ENCODE results near the gene METTL2A. TPM values are rescaled to one million over a fixed set of nuclear protein-coding genes. Genes with fewer than 3 reads are reported as not detected.

The METTL2A gene
- total and polyA plus RNA-seq, 2 experiments from 2014 or later: 22.9 to 42.3 TPM

- TF ChIP-seq ETS1 (IDR thresholded peaks at IDR 0.05) (no peak), ZNF114 (CRISPR knock-in tag; IDR thresholded peaks at IDR 0.05) (no peak), POLR2AphosphoS5 (IDR thresholded peaks at IDR 0.05; ENCODE audit: low read depth) (no peak), CREB1 (CRISPR knock-in tag; IDR thresholded peaks at IDR 0.05; ENCODE audit: low read depth) (no peak), EZH2 (IDR thresholded peaks at IDR 0.05; ENCODE audit: low read depth, unreplicated experiment) (no peak), EZH2phosphoT487 (IDR thresholded peaks at IDR 0.05; ENCODE audit: unreplicated experiment) (no peak), JUNB (IDR thresholded peaks at IDR 0.05; ENCODE audit: unreplicated experiment) (no peak)
- TF ChIP-seq, protein P1, sequence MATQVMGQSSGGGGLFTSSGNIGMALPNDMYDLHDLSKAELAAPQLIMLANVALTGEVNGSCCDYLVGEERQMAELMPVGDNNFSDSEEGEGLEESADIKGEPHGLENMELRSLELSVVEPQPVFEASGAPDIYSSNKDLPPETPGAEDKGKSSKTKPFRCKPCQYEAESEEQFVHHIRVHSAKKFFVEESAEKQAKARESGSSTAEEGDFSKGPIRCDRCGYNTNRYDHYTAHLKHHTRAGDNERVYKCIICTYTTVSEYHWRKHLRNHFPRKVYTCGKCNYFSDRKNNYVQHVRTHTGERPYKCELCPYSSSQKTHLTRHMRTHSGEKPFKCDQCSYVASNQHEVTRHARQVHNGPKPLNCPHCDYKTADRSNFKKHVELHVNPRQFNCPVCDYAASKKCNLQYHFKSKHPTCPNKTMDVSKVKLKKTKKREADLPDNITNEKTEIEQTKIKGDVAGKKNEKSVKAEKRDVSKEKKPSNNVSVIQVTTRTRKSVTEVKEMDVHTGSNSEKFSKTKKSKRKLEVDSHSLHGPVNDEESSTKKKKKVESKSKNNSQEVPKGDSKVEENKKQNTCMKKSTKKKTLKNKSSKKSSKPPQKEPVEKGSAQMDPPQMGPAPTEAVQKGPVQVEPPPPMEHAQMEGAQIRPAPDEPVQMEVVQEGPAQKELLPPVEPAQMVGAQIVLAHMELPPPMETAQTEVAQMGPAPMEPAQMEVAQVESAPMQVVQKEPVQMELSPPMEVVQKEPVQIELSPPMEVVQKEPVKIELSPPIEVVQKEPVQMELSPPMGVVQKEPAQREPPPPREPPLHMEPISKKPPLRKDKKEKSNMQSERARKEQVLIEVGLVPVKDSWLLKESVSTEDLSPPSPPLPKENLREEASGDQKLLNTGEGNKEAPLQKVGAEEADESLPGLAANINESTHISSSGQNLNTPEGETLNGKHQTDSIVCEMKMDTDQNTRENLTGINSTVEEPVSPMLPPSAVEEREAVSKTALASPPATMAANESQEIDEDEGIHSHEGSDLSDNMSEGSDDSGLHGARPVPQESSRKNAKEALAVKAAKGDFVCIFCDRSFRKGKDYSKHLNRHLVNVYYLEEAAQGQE (IDR thresholded peaks at IDR 0.05; ENCODE audit: unreplicated experiment): no peak
These were observed 43.4 kb upstream of the METTL2A start, which contains the start of gene EFCAB3 (continued) for GRCh38 chr17:62380253-62380652.

DNA sequence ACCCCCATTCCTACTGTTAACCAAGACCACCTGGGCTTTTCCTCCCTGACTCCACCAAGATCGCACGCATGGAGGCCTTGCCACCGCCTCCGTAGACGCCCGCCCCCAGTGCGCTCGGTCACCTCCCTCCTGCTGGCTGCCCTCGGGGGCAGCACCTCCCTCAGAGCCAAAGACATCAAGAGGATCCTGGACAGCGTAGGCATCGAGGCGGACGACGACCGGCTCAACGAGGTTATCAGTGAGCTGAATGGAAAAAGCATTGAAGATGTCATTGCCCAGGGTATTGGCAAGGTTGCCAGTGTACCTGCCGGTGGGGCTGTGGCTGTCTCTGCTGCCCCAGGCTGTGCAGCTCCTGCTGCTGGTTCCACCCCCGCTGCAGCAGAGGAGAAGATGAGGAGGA is 42.1 kb upstream of the METTL2A start:
- no peak overlapping the region for H3K4me3 ChIP-seq
- H3K4me1 Mint-ChIP-seq: no peaks in the 10 kb centered on the region
- no peak overlapping the region for H2AFZ ChIP-seq
- H3K27ac ChIP-seq (ENCODE audit: low read depth): no peak overlapping the region
- H3K79me2 ChIP-seq (replicated peaks; ENCODE audit: insufficient read depth): no peaks in the 10 kb centered on the region
- no peaks in the 10 kb centered on the region for H4K20me1 ChIP-seq (replicated peaks; ENCODE audit: insufficient read depth)
- H3K4me2 ChIP-seq: no peak overlapping the region
- H3K27me3 ChIP-seq (ENCODE audit: insufficient read depth): no peaks in the 10 kb centered on the region
- ATAC-seq (no peak), DNase-seq (ENCODE audit: low spot score) (no peak)
- no peaks in the 10 kb centered on the region for H3F3A ChIP-seq (replicated peaks; ENCODE audit: low read depth)
- H3K4me1 ChIP-seq (ENCODE audit: insufficient read depth): no peaks in the 10 kb centered on the region
- H3K4me3 Mint-ChIP-seq: no peak overlapping the region
- no peaks in the 10 kb centered on the region for H3K36me3 Mint-ChIP-seq (ENCODE audit: low read depth)
- no peaks in the 10 kb centered on the region for H3K9me2 ChIP-seq (ENCODE audit: insufficient read depth)
- H3K36me3 ChIP-seq (ENCODE audit: insufficient read depth): no peaks in the 10 kb centered on the region
- H3K9me3 Mint-ChIP-seq: no peaks in the 10 kb centered on the region
- peaks cover 2% of the 10 kb centered on the region for H3K27me3 Mint-ChIP-seq (ENCODE audit: insufficient read depth, low read depth, poor library complexity)
- H3K27ac Mint-ChIP-seq: no peak overlapping the region
- TF ChIP-seq EZH2phosphoT487 (IDR thresholded peaks at IDR 0.05; ENCODE audit: unreplicated experiment) (no peak), POLR2AphosphoS5 (IDR thresholded peaks at IDR 0.05; ENCODE audit: low read depth) (no peak), STAT1 (IDR thresholded peaks at IDR 0.05; ENCODE audit: unreplicated experiment) (no peak), ZNF462 (CRISPR knock-in tag; IDR thresholded peaks at IDR 0.05) (no peak)
- TF ChIP-seq, protein P1 (IDR thresholded peaks at IDR 0.05; ENCODE audit: unreplicated experiment): no peak

Measured in GM23338 (cell line).